HG03442 (cell line): ENCODE measurements around the gene HOXB2.
"Not testable (repeated sequence)": the region's sequence is repeated elsewhere in the genome, so short reads cannot be mapped to it uniquely, and the experiment has no call there.

Experiments
- ATAC-seq: cut with Tn5 transposase; IDR thresholded peaks from one replicate; pipeline ENCODE4 v1.9.1; 2021; ENCODE audit warnings: mild to moderate bottlenecking, moderate library complexity; ENCODE audit not compliant: unreplicated experiment

The HOXB2 gene

DNA sequence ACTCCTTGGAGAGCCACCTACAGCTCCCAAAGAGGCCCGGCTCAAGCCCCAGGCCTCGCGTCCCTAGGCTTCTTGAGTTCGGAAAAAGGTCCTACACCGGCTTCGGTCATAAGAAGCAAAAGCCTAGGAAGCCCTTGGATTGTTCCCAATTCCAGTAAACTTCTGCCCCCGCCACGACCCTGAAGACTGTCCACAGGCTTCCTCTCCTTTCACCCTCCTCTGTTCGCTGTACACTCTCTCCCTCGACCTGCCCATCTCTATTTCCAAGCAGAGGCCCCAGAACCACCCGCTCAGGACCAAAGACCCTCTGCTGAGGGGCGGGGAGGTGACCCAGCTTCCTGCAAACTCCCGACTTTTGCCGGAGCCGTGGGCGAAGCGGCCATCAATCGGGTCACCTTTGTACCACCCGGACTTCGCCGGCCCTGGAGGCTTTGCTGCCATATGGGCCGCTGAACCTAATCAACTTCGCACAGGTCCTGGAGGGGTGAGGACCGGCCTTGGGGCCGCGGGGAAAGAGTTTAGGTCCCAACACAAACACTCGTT, 2.7 kb downstream of the HOXB2 start:
- ATAC-seq = no peak

GRCh38 chr17:48541577-48542113, 3.3 kb downstream of the HOXB2 start:
- ATAC-seq = no peak

DNA sequence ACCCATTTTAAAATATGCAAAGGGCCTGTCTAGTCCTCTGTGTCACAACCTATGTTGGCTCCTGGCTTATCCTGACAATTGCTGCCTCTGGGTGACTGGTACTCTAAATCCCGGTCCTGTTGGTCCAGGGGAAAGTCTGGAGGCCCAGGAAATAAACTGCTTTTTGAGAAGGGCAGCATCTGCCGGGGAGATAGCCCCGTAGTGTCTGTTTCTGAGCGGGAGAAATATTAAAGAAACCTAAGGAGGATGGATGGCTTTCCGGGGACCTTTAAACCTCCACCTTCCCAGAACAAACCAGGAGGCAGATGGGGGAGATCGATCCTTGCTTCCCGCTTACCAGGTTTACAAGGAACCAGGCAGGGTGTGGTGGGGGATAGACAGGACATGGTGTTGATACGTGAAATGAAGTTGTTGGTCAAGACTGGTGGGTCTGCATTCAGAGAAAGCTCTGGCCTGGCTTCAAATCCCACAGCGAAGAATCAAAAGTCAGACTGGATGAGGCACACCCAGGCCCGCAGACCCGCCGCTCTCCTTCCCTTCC, 3.8 kb downstream of the HOXB2 start:
- no peak for ATAC-seq

- no peak for ATAC-seq
Observed at GRCh38 chr17:48540213-48540612, 4.7 kb downstream of the HOXB2 start.

DNA sequence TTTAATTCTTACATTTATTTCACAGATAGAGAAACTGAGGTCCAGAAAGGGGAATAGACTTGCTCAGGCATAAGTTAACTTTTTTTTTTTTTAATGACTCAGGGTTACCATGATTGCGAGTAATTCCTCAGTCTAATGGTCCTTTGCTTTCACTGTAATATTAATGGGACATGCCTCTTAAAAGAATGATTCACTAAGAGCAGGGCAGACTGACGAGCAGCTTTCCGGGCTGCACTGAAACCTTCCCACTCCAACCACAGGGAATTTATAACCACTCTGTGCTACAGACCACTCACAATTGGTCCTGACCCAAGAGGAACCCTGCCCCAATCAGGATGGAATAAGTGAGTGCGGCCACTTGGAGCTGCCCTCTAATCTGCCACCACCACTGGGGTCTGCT, 5.7 kb downstream of the HOXB2 start:
- ATAC-seq = no peak

DNA sequence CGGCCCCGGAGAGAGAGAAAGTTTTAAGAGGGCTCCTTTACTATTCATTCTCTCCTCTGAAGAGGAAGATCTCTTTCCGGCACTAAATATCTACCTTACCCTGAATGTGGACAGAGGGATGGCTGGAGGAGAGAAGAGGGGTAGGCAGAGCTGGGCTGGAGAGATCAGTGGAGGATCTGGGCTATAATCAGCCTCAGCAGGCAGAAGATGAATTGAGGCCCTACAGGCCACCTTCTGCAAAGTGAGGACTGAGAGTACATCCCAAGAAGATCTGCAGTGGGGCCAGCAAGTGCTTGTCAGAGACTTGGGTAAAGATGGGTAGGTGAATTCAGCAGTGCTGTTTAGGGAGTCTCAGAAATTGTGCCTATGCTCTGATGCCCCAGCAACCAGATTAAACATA, 7.6 kb downstream of the HOXB2 start:
- ATAC-seq = no peak

DNA sequence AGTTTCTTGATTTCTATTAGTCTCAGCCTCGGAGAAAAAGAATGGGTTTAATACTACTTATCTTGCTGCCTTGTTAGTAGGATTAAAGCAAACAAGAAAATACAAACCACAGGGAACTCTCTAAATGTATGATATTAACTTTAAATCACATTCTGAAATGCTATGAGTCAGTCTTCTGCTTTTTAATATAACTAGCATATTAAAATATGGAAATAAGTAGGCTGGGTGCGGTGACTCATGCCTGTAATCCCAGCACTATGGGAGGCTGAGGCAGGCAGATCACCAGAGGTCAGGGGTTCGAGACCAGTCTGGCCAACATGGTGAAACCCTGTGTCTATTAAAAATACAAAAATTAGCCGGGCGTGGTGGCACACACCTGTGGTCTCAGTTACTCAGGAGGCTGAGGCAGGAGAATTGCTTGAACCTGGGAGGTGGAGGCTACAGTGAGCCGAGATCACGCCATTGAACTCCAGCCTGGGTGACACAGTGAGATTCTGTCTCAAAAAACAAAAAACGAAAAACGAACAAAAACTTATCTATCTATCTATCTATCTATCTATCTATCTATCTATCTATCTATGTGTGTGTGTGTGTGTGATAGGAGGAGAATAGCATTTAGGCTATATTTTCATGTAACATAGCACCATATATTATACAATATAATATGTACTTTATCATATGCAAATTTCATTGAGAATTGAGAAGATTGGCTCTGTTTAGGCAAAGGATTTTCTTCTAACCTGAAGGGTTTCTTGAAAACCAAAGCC, 8.9 kb downstream of the HOXB2 start:
- not testable (repeated sequence) for ATAC-seq

- no peak for ATAC-seq
Observed at GRCh38 chr17:48532261-48532660, 12.6 kb downstream of the HOXB2 start.

DNA sequence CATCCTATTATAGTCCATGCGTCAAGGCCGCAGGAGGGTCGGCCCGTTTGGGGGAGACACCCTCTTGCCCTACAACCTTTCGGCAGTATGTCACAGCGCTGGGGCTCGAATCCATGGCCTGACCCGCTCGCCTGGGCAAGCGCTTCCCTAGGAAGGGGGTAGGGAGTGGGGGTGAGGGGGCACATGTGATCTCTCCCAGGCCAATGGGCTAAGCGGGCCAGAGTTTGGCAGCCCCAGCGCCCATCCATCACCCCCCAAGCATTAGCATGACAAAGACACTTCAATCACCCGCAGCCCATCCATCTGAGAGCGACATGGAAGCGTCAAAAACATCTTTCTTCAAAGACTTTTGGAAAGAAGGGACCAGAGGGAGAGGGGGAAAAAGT, 14.0 kb downstream of the HOXB2 start, which contains the start of gene HOXB1:
HOXB1 (minus strand) TSS at position 125 of the 386 bp plus-strand sequence; CDS start at position 18, 107 bp downstream.
- no peak for ATAC-seq

DNA sequence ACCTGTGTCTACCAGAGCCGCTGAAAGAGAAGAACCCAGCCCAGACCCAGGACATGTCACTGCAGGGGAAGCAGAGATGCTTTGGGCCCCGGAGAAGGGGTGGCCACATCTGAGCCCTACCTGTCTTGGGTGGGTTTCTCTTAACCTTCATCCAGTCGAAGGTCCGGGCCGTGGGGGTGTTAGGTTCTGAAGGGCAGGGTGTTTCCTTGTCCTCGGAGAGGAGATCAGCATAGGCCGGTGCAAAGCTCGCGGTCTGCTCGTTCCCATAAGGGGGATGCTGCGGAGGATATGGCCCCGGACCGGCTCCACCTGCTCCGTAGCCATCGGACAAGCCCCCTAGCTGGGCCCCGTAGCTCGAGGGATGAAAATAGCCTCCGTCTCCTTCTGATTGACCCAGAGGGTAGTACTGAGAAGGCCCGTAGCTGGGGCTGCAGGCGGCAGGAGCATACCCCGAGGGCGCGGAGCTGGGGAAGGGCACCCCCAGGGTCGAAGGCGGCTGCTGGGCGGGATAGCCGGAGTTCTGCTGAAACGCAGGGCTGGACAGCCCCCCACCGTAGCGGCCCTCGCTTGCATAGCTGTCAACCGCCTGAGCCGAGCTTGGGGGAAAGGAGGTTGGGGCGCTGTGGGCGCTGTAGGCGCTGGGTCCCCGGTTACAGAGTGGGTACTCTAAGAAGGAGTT, 14.6 kb downstream of the HOXB2 start:
- no peak for ATAC-seq

DNA sequence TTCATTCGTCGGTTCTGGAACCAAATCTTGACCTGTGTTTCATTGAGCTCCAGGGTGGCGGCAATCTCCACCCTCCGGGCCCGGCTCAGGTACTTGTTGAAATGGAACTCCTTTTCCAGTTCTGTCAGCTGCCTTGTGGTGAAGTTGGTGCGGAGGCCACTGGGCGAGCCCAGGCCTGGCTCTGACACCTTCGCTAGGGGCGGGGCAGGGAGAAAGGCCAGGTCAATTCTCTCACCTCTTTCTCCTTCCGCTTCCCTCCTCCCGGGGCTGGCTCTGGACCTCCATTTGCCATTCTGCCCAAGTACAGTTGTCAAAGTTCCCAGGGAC, 15.3 kb downstream of the HOXB2 start:
- no peak for ATAC-seq

- no peak for ATAC-seq
Observed at GRCh38 chr17:48528936-48529682, 15.8 kb downstream of the HOXB2 start.

GRCh38 chr17:48528153-48528935, 16.6 kb downstream of the HOXB2 start:
- ATAC-seq = no peak

- ATAC-seq = no peak
Observed at GRCh38 chr17:48527547-48527932, 17.4 kb downstream of the HOXB2 start.

DNA sequence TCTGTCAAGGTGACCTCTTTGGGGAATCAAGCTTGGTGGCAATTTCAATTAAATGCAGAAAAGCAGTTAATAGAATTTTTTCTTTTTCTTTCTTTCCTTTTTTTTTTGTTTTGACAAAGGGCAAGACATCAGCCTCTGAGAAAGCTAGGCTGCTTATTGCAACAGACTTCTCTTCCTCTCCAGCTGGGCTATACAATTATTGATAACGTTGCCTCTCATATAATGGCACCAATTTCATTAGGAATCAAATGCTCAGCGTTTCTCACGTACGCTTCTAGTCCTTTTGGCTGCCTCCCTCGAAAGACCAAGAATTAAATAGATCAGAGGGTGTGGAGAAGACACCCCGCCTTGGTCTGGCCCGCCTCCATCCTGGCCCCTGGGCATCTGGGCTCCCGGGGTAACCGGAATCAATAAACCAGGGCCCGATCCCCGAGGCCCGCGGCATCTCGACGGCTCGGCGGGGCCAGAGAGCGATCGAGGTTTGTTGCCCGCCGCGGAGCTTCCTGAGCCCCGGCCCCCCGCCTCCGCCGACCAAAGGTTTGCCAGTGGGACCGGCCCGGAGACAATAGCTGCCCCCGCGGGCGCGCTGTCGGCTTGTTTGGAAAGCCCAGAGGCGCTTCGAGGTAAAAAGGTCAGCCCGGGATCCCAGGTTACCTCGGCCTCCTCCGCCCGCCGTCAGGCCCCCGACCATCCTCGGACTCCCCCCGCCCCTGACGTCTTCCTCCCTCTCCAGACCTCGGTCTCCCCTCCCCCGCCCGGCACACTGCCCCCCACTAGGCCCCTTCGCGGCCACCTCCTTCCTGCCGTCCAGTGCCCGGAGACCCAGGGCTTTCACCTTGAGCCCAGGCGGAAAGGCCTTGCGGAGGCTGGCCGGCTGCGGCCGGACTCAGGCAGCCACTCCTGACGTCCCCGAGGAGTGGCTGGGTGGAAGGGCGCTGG, 18.0 kb downstream of the HOXB2 start:
- no peak for ATAC-seq

DNA sequence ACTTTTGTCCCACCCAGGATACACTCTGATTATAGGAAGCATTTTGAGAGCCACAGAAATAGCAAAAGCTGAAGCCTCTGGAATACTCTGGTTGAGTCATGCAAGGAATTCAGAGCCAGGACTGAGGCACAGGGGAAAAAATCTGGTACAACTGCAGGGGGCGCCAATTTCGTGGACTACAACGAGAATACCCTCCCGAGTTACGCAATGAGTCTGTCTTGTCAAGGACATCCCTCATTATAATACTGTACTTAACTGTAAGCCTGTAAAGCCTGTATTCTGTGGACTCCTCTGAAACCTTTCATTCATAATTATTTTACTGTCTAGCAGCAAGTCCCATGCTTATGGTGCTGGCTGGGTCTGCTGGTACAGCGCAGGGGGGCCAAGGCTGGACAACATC, 21.9 kb downstream of the HOXB2 start:
- ATAC-seq = no peak

- ATAC-seq = no peak
Observed at GRCh38 chr17:48522031-48522653, 22.8 kb downstream of the HOXB2 start.

- no peak for ATAC-seq
Observed at GRCh38 chr17:48520631-48521079, 24.3 kb downstream of the HOXB2 start.

- ATAC-seq = no peak
Observed at GRCh38 chr17:48519427-48519826, 25.5 kb downstream of the HOXB2 start.
